B cell (primary cell): ENCODE results near the gene GNG13. TPM values are rescaled to one million over a fixed set of nuclear protein-coding genes. Genes with fewer than 3 reads are reported as not detected.

Experiments
- ATAC-seq: fragments of 200-7000 bp; cut with Tn5 transposase; one replicate; pipeline ENCODE4 v1.10.0; 2021; ENCODE audit warnings: low read depth, mild to moderate bottlenecking, moderate number of reproducible peaks, moderate library complexity
- CTCF ChIA-PET: fragments of 350-600 bp; sonication (Branson Sonifier 250); formaldehyde crosslinking; loops from one replicate; lab custom pipeline; 2021; ENCODE audit warnings: antibody characterized with exemption, inconsistent platforms; lab: Charles Lee
- POLR2A ChIA-PET: fragments of 350-600 bp; sonication (Branson Sonifier 250); formaldehyde crosslinking; loops from one replicate; lab custom pipeline; 2021; ENCODE audit warnings: antibody characterized with exemption; lab: Charles Lee
- DNase-seq: peaks from one replicate; pipeline ENCODE4 v3.0.0; 2013
- H2AFZ ChIP-seq: 2 replicates; pipeline ENCODE4 v1.6.1; 2012; ENCODE audit warnings: mild to moderate bottlenecking, low read depth, low read length; ENCODE audit not compliant: insufficient read depth, poor library complexity, severe bottlenecking
- H3K27ac ChIP-seq, 2 donors: 1 replicate in 1 of 2; 2 replicates in 1 of 2; pipeline ENCODE4 v1.5.1; 2012 to 2013; ENCODE audit warnings: low read length in 2 of 2, mild to moderate bottlenecking in 2 of 2, moderate library complexity in 1 of 2
- H3K27me3 ChIP-seq, 4 experiments: fragments of 200-600 bp in 1 of 4; sonication (generic) in 1 of 4; replicated peaks in 1 of 4; 1 replicate in 2 of 4; 2 replicates in 2 of 4; pipeline versions ENCODE4 v1.6.1 to v1.7.0; 2013 to 2016; ENCODE audit warnings: low read length in 3 of 4, mild to moderate bottlenecking in 2 of 4, mixed read lengths in 1 of 4, moderate library complexity in 1 of 4; ENCODE audit not compliant: insufficient read depth in 4 of 4, control insufficient read depth in 3 of 4; ENCODE audit errors: control extremely low read depth in 1 of 4
- H3K36me3 ChIP-seq, 2 experiments: replicated peaks in 1 of 2; 1 replicate in 1 of 2; 2 replicates in 1 of 2; pipeline versions ENCODE4 v1.6.1 to v1.7.1; 2013; ENCODE audit warnings: low read length in 1 of 2; ENCODE audit not compliant: insufficient read depth in 2 of 2, control insufficient read depth in 1 of 2; ENCODE audit errors: control extremely low read depth in 1 of 2, extremely low read depth in 1 of 2
- H3K4me1 ChIP-seq, 2 donors: fragments of 200-600 bp in 1 of 2; sonication (generic) in 1 of 2; 1 replicate in 1 of 2; 2 replicates in 1 of 2; pipeline versions ENCODE4 v1.5.1 to v1.6.1; 2013 to 2017; ENCODE audit warnings: low read length in 2 of 2; ENCODE audit not compliant: control insufficient read depth in 2 of 2, insufficient read depth in 2 of 2
- H3K4me2 ChIP-seq: replicated peaks from 2 replicates; pipeline ENCODE3; 2012; ENCODE audit warnings: mild to moderate bottlenecking, low read depth, low read length; ENCODE audit not compliant: poor library complexity, severe bottlenecking
- H3K4me3 ChIP-seq, 5 experiments: fragments of 200-600 bp in 1 of 5; sonication (generic) in 1 of 5; 1 replicate in 3 of 5; 2 replicates in 2 of 5; pipeline versions ENCODE4 v1.5.1 to v1.7.0; 2011 to 2016; ENCODE audit warnings: low read length in 4 of 5, mild to moderate bottlenecking in 4 of 5, low read depth in 2 of 5, control low read depth in 1 of 5, moderate library complexity in 1 of 5; ENCODE audit not compliant: insufficient read depth in 1 of 5; ENCODE audit errors: control extremely low read depth in 1 of 5, extremely low read depth in 1 of 5
- H3K79me2 ChIP-seq: fragments of 200-600 bp; sonication (generic); one replicate; pipeline ENCODE4 v1.6.0; 2016; ENCODE audit warnings: low read length; ENCODE audit not compliant: control insufficient read depth, insufficient read depth
- H3K9ac ChIP-seq: fragments of 200-600 bp; sonication (generic); 2 replicates; pipeline ENCODE4 v1.6.1; 2017; ENCODE audit warnings: mild to moderate bottlenecking, low read length, moderate library complexity
- H3K9me3 ChIP-seq, 3 donors: one replicate each; pipeline versions ENCODE4 v1.6.1 to v1.7.1; 2013; ENCODE audit warnings: low read length in 2 of 3; ENCODE audit not compliant: control insufficient read depth in 2 of 3, insufficient read depth in 1 of 3; ENCODE audit errors: control extremely low read depth in 1 of 3
- H4K20me1 ChIP-seq: 2 replicates; pipeline ENCODE4 v1.6.0; 2012; ENCODE audit warnings: mild to moderate bottlenecking, low read length; ENCODE audit not compliant: insufficient read depth, control insufficient read depth, poor library complexity, severe bottlenecking
- H3K27ac Mint-ChIP-seq: one replicate; pipeline ENCODE4 v1.8.0; 2021; ENCODE audit warnings: mixed read lengths
- H3K27me3 Mint-ChIP-seq: one replicate; pipeline ENCODE4 v1.8.0; 2021; ENCODE audit warnings: mixed read lengths
- H3K4me1 Mint-ChIP-seq: one replicate; pipeline ENCODE4 v1.8.0; 2021; ENCODE audit warnings: mixed read lengths
- H3K4me3 Mint-ChIP-seq: one replicate; pipeline ENCODE4 v1.8.0; 2021; ENCODE audit warnings: mixed read lengths
- H3K9me3 Mint-ChIP-seq: one replicate; pipeline ENCODE4 v1.8.0; 2022; ENCODE audit warnings: mixed read lengths; ENCODE audit not compliant: insufficient read depth
- CTCF ChIP-seq: fragments of 200-600 bp; IDR thresholded peaks from one replicate; pipeline ENCODE4 v1.8.0; 2022; ENCODE audit warnings: antibody characterized with exemption, mild to moderate bottlenecking
- EZH2 ChIP-seq: IDR thresholded peaks from 2 replicates; pipeline ENCODE4 v1.6.1; 2012; ENCODE audit warnings: borderline replicate concordance, low read depth, mild to moderate bottlenecking, moderate library complexity, low read length; ENCODE audit not compliant: insufficient read depth, poor library complexity, severe bottlenecking
- WGBS: methylation state at CpG from one replicate; pipeline ENCODE4 v1.1.5; 2013; ENCODE audit warnings: missing lambda C conversion rate; ENCODE audit not compliant: insufficient coverage; 5-methylcytosine and 5-hydroxymethylcytosine counted together
- intact Hi-C: fragments of 100-400 bp; cut with micrococcal nuclease; formaldehyde crosslinking; loops from one replicate; pipeline ENCODE4 v1.10.0; 2022
- polyA plus RNA-seq: library from polyadenylated mRNA; depleted of rRNA; stranded (reverse); fragments of >200 nt; gene quantifications from 2 replicates; pipeline ENCODE4 v1.2.3, GENCODE V29; 2012
- total RNA-seq, 2 donors: library from RNA; stranded (reverse); fragments of 120-200 nt in 1 of 2; gene quantifications; 1 replicate in 1 of 2; 2 replicates in 1 of 2; pipeline versions ENCODE4 v1.2.3 to v1.2.4, GENCODE V29; 2013 to 2022

Gene GNG13
- total and polyA plus RNA-seq, 2 donors (not counting 1 experiment from before 2014, with no cell fraction given) = not detected

- Mint-ChIP-seq H3K4me1 (peaks cover 7% of the 10 kb centered on the region), H3K4me3 (peak overlapping the region; percentile 86), H3K9me3 (no peaks in the 10 kb centered on the region), H3K27me3 (no peaks in the 10 kb centered on the region), H3K27ac (peak overlapping the region; percentile 76)
- peak overlapping the region; percentile 100 for H3K4me2 ChIP-seq
- H3K4me1 ChIP-seq = peaks cover 13 to 24% of the 10 kb centered on the region in 2 donors
- H3K36me3 ChIP-seq = peaks cover 0 to 8% of the 10 kb centered on the region in 2 experiments
- peaks cover 0 to 9% (median 0%) of the 10 kb centered on the region in 4 experiments for H3K27me3 ChIP-seq
- H2AFZ ChIP-seq = peak overlapping the region; percentile 66
- intact Hi-C loops = no loop called here
- H3K79me2 ChIP-seq = peaks cover 11% of the 10 kb centered on the region
- H4K20me1 ChIP-seq = peaks cover 31% of the 10 kb centered on the region
- 44% methylated on average over 47 of the region's 47 CpGs for WGBS
- H3K27ac ChIP-seq = peak overlapping the region in 1 of 2 donors; percentile 41
- peak overlapping the region; percentile 92 for H3K9ac ChIP-seq
- POLR2A ChIA-PET = no interaction called here
- ATAC-seq (no peak), DNase-seq (no peak)
- CTCF ChIA-PET = interaction anchor here (1.0 to 7.4 kb wide), 2 partner anchors 46 to 75 kb away, joined by 4 to 94 read pairs; partner anchors contain the start of gene METRN
- peak overlapping the region; percentile 8 to 85 (median 81) for H3K4me3 ChIP-seq
- H3K9me3 ChIP-seq = no peaks in the 10 kb centered on the region
- no peak for TF ChIP-seq CTCF
- no peak for TF ChIP-seq EZH2
Observed at GRCh38 chr16:787321-787966, 13.1 kb downstream of the GNG13 start.
